ENCODE results near the gene PRDX1.
A peak's percentile ranks its signal among the peaks of the same experiment; 100 is the strongest.
"Not testable (repeated sequence)": the region's sequence is repeated elsewhere in the genome, so short reads cannot be mapped to it uniquely, and the experiment has no call there.

Gene PRDX1

DNA sequence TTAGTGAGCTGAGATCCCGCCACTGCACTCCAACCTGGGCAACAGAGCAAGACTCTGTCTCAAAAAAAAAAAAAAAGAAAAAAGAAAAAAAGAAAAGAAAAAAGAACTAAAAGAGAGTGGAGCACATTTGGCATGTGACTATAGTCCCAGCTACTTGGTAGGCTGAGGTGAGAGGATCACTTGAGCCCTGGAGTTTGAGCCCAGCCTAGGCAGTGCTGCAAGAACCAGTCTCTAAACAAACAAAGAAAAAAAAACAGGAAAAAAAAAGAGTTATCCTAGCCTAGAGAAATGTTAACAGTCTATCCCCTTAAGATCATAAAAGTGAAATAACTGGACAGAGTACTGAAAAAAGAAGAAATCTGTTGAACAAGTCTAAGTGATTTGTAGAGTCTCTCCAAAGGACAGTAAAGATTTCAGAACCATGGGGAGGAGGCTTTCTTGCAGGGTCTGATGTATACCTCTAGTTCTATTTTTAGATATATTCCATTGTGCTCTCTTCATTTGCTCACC lies 4.5 kb upstream of the PRDX1 start:
- H3K4me3 ChIP-seq (ENCODE audit: low read length), result no peak overlapping the region
- H3K4me1 ChIP-seq (ENCODE audit: low read length), result peaks cover 16% of the 10 kb centered on the region
- no peak overlapping the region for H3K27ac ChIP-seq (ENCODE audit: low read length)
- no peaks in the 10 kb centered on the region for H3K36me3 ChIP-seq (replicated peaks; ENCODE audit: low read depth, low read length)
- no peak overlapping the region for H3K9ac ChIP-seq (ENCODE audit: low read length)
- no peak overlapping the region for H3K4me2 ChIP-seq (ENCODE audit: low read length)
- peaks cover 8% of the 10 kb centered on the region for H3K79me2 ChIP-seq (ENCODE audit: low read length)
- H3K27me3 ChIP-seq (ENCODE audit: low read depth, low read length), result no peaks in the 10 kb centered on the region
- H2AFZ ChIP-seq (ENCODE audit: low read depth, low read length), result no peak overlapping the region
- TF ChIP-seq, protein P1, sequence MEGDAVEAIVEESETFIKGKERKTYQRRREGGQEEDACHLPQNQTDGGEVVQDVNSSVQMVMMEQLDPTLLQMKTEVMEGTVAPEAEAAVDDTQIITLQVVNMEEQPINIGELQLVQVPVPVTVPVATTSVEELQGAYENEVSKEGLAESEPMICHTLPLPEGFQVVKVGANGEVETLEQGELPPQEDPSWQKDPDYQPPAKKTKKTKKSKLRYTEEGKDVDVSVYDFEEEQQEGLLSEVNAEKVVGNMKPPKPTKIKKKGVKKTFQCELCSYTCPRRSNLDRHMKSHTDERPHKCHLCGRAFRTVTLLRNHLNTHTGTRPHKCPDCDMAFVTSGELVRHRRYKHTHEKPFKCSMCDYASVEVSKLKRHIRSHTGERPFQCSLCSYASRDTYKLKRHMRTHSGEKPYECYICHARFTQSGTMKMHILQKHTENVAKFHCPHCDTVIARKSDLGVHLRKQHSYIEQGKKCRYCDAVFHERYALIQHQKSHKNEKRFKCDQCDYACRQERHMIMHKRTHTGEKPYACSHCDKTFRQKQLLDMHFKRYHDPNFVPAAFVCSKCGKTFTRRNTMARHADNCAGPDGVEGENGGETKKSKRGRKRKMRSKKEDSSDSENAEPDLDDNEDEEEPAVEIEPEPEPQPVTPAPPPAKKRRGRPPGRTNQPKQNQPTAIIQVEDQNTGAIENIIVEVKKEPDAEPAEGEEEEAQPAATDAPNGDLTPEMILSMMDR (IDR thresholded peaks at IDR 0.05; ENCODE audit: low read depth, low read length), result no peak
- TF ChIP-seq EZH2phosphoT487 (IDR thresholded peaks at IDR 0.05; ENCODE audit: low read depth), result no peak
- no peaks in the 10 kb centered on the region for H3K9me3 ChIP-seq (ENCODE audit: insufficient read depth, low read length)
- H4K20me1 ChIP-seq (ENCODE audit: insufficient read depth, low read length), result no peaks in the 10 kb centered on the region

GRCh38 chr1:45523975-45524374 lies 2.3 kb upstream of the PRDX1 start:
- H4K20me1 ChIP-seq (ENCODE audit: insufficient read depth, low read length); H3K4me3 ChIP-seq (ENCODE audit: low read length); H2AFZ ChIP-seq (ENCODE audit: low read depth, low read length); H3K27ac ChIP-seq (ENCODE audit: low read length); H3K27me3 ChIP-seq (ENCODE audit: low read depth, low read length); H3K9me3 ChIP-seq (ENCODE audit: insufficient read depth, low read length); H3K4me2 ChIP-seq (ENCODE audit: low read length); H3K9ac ChIP-seq (ENCODE audit: low read length); H3K36me3 ChIP-seq (replicated peaks; ENCODE audit: low read depth, low read length): not testable (repeated sequence)
- Histone ChIP-seq H3K4me1 (ENCODE audit: low read length) (peaks cover 24% of the 10 kb centered on the region), H3K79me2 (ENCODE audit: low read length) (peaks cover 30% of the 10 kb centered on the region)

DNA sequence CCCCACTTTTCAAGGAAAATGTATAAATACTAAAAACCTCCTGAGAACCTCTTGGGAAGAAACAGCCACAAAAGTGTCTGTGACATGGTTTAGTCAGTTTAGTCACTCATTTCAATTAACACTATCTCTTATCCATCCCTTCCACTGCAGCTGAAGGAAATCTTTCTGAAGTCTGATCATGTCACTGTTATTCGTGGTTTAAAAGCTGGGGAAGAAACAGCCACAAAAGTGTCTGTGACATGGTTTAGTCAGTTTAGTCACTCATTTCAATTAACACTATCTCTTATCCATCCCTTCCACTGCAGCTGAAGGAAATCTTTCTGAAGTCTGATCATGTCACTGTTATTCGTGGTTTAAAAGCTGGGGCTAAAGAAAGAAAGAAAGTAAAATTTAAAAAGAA lies 1.8 kb upstream of the PRDX1 start:
- H2AFZ ChIP-seq (ENCODE audit: low read depth, low read length); H3K4me3 ChIP-seq (ENCODE audit: low read length); H4K20me1 ChIP-seq (ENCODE audit: insufficient read depth, low read length); H3K4me2 ChIP-seq (ENCODE audit: low read length); H3K27me3 ChIP-seq (ENCODE audit: low read depth, low read length); H3K9me3 ChIP-seq (ENCODE audit: insufficient read depth, low read length); H3K9ac ChIP-seq (ENCODE audit: low read length); H3K27ac ChIP-seq (ENCODE audit: low read length); H3K36me3 ChIP-seq (replicated peaks; ENCODE audit: low read depth, low read length): not testable (repeated sequence)
- Histone ChIP-seq H3K4me1 (ENCODE audit: low read length) (peaks cover 24% of the 10 kb centered on the region), H3K79me2 (ENCODE audit: low read length) (peaks cover 35% of the 10 kb centered on the region)

DNA sequence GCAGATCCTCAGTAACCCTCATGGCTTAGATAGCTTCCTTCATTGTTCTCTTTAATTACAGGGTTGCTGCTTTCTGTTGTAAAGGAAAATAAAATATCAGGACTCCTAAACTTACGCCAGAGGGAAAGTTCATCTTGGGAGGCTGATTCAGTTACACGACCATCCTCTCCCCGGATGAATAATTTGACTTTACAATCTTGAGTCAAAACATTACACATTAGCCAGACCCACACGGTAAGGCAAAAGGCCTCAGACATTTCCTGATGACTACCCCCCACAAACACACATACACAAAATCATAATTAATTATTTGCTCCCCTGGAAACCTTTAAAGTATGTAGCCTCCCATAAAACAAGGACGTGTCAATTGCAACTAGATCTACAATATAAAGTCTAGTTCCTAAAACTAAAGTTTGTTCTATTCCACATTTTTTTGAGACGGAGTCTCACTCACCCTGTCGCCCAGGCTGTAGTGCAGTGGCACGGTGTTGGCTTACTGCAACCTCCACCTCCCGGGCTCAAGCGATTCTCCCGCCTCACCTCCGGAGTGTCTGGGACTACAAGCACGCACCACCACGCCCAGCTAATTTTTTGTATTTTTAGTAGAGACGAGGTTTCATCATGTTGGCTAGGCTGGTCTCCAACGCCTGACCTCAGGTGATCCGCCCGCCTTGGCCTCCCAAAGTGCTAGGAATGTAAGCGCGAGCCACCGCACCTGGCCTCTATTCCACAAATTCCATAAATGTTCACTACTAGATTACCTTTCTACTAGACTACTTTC lies 830 bp upstream of the PRDX1 start:
- peaks cover 8% of the 10 kb centered on the region for H4K20me1 ChIP-seq (ENCODE audit: insufficient read depth, low read length)
- H3K4me1 ChIP-seq (ENCODE audit: low read length), result peaks cover 24% of the 10 kb centered on the region
- no peaks in the 10 kb centered on the region for H3K9me3 ChIP-seq (ENCODE audit: insufficient read depth, low read length)
- H3K4me3 ChIP-seq (ENCODE audit: low read length), result peak overlapping the region; percentile 88
- peaks cover 40% of the 10 kb centered on the region for H3K79me2 ChIP-seq (ENCODE audit: low read length)
- peak overlapping the region; percentile 81 for H2AFZ ChIP-seq (ENCODE audit: low read depth, low read length)
- H3K9ac ChIP-seq (ENCODE audit: low read length), result peak overlapping the region; percentile 96
- H3K27me3 ChIP-seq (ENCODE audit: low read depth, low read length), result no peaks in the 10 kb centered on the region
- peak overlapping the region; percentile 83 for H3K27ac ChIP-seq (ENCODE audit: low read length)
- peak overlapping the region; percentile 87 for H3K4me2 ChIP-seq (ENCODE audit: low read length)
- no peak for TF ChIP-seq EZH2phosphoT487 (IDR thresholded peaks at IDR 0.05; ENCODE audit: low read depth)
- TF ChIP-seq, protein P1 (IDR thresholded peaks at IDR 0.05; ENCODE audit: low read depth, low read length), result no peak
- peaks cover 5% of the 10 kb centered on the region for H3K36me3 ChIP-seq (replicated peaks; ENCODE audit: low read depth, low read length)

- Histone ChIP-seq H3K79me2 (ENCODE audit: low read length) (peaks cover 53% of the 10 kb centered on the region), H3K4me1 (ENCODE audit: low read length) (peaks cover 18% of the 10 kb centered on the region), H3K4me2 (ENCODE audit: low read length) (0 out of 2 replicates have a peak overlapping the region, but pooled peaks have one; percentile 8), H3K36me3 (replicated peaks; ENCODE audit: low read depth, low read length) (peaks cover 18% of the 10 kb centered on the region)
- not testable (repeated sequence) for H3K9ac ChIP-seq (ENCODE audit: low read length); H3K9me3 ChIP-seq (ENCODE audit: insufficient read depth, low read length); H4K20me1 ChIP-seq (ENCODE audit: insufficient read depth, low read length); H2AFZ ChIP-seq (ENCODE audit: low read depth, low read length); H3K4me3 ChIP-seq (ENCODE audit: low read length); H3K27ac ChIP-seq (ENCODE audit: low read length); H3K27me3 ChIP-seq (ENCODE audit: low read depth, low read length)
Observed at GRCh38 chr1:45519774-45520173, 1.9 kb downstream of the PRDX1 start.
